ENCODE measurements around the gene AGO3. TPM values are rescaled to one million over a fixed set of nuclear protein-coding genes. Genes with fewer than 3 reads are reported as not detected.

AGO3 gene
- total RNA-seq, 1 donor from 2014 or later, result 29.2 TPM

- no peak overlapping the region for H3K27ac Mint-ChIP-seq (ENCODE audit: unreplicated experiment)
- no peak overlapping the region for H3K4me3 Mint-ChIP-seq
- H3K27me3 Mint-ChIP-seq (ENCODE audit: low read depth), result no peaks in the 10 kb centered on the region
- H3K36me3 Mint-ChIP-seq (ENCODE audit: low read depth), result no peaks in the 10 kb centered on the region
- peaks cover 14% of the 10 kb centered on the region for H3K4me1 Mint-ChIP-seq
- TF ChIP-seq CTCF (conservative IDR thresholded peaks at IDR 0.05), result no peak
- no peak for DNase-seq (ENCODE audit: low read depth, low spot score)
- H3K9me3 Mint-ChIP-seq, result no peaks in the 10 kb centered on the region
Observed at GRCh38 chr1:36093929-36094328, 163.0 kb downstream of the AGO3 start.

- Mint-ChIP-seq H3K36me3 (ENCODE audit: low read depth) (no peaks in the 10 kb centered on the region), H3K4me3 (no peak overlapping the region), H3K4me1 (peaks cover 8% of the 10 kb centered on the region), H3K27ac (ENCODE audit: unreplicated experiment) (peak overlapping the region; percentile 12), H3K27me3 (ENCODE audit: low read depth) (no peaks in the 10 kb centered on the region), H3K9me3 (no peaks in the 10 kb centered on the region)
- no peak for DNase-seq (ENCODE audit: low read depth, low spot score)
- TF ChIP-seq CTCF (conservative IDR thresholded peaks at IDR 0.05), result no peak
Observed at GRCh38 chr1:36094621-36095061, 163.7 kb downstream of the AGO3 start.

- Mint-ChIP-seq H3K9me3 (no peaks in the 10 kb centered on the region), H3K27me3 (ENCODE audit: low read depth) (no peaks in the 10 kb centered on the region), H3K27ac (ENCODE audit: unreplicated experiment) (no peak overlapping the region), H3K36me3 (ENCODE audit: low read depth) (no peaks in the 10 kb centered on the region), H3K4me1 (peaks cover 4% of the 10 kb centered on the region), H3K4me3 (no peak overlapping the region)
- no peak for DNase-seq (ENCODE audit: low read depth, low spot score)
- no peak for TF ChIP-seq CTCF (conservative IDR thresholded peaks at IDR 0.05)
Observed at GRCh38 chr1:36095760-36096405, 165.0 kb downstream of the AGO3 start.

- H3K4me1 Mint-ChIP-seq, result peaks cover 4% of the 10 kb centered on the region
- no peak overlapping the region for H3K4me3 Mint-ChIP-seq
- no peaks in the 10 kb centered on the region for H3K9me3 Mint-ChIP-seq
- H3K27me3 Mint-ChIP-seq (ENCODE audit: low read depth), result no peaks in the 10 kb centered on the region
- H3K27ac Mint-ChIP-seq (ENCODE audit: unreplicated experiment), result peak overlapping the region; percentile 83
- H3K36me3 Mint-ChIP-seq (ENCODE audit: low read depth), result no peaks in the 10 kb centered on the region
- DNase-seq (ENCODE audit: low read depth, low spot score), result no peak
- TF ChIP-seq CTCF (conservative IDR thresholded peaks at IDR 0.05), result peak; percentile 46
Observed at GRCh38 chr1:36096500-36097432, 165.9 kb downstream of the AGO3 start.

- no peaks in the 10 kb centered on the region for H3K9me3 Mint-ChIP-seq
- no peaks in the 10 kb centered on the region for H3K27me3 Mint-ChIP-seq (ENCODE audit: low read depth)
- H3K4me1 Mint-ChIP-seq, result peaks cover 4% of the 10 kb centered on the region
- DNase-seq (ENCODE audit: low read depth, low spot score), result no peak
- H3K36me3 Mint-ChIP-seq (ENCODE audit: low read depth), result no peaks in the 10 kb centered on the region
- H3K27ac Mint-ChIP-seq (ENCODE audit: unreplicated experiment), result peak overlapping the region; percentile 50
- no peak overlapping the region for H3K4me3 Mint-ChIP-seq
- no peak for TF ChIP-seq CTCF (conservative IDR thresholded peaks at IDR 0.05)
Observed at GRCh38 chr1:36097693-36098585, 167.0 kb downstream of the AGO3 start.
